Fibroblast of the aortic adventitia (primary cell): ENCODE results near the gene UPK1B. TPM values are rescaled to one million over a fixed set of nuclear protein-coding genes. Genes with fewer than 3 reads are reported as not detected.

Experiments used
- DNase-seq: peaks from one replicate; pipeline ENCODE4 v3.0.0-alpha.2; 2010; ENCODE audit warnings: low read depth
- H3K4me3 ChIP-seq: 2 replicates; pipeline ENCODE4 v1.5.1; 2011; ENCODE audit warnings: low read depth, mild to moderate bottlenecking, control low read depth, low read length, moderate library complexity
- CTCF ChIP-seq: IDR thresholded peaks from 2 replicates; pipeline ENCODE4 v1.5.1; 2011; ENCODE audit warnings: mild to moderate bottlenecking, low read length, control low read depth, inconsistent platforms; ENCODE audit not compliant: insufficient read depth
- total RNA-seq: library from RNA; depleted of rRNA; stranded (reverse); fragments of >200 nt; gene quantifications from 2 replicates; pipeline ENCODE4 v1.2.3, GENCODE V29; 2012; ENCODE audit warnings: low replicate concordance

Gene UPK1B
- total RNA-seq, 1 donor: 0.09 TPM

- H3K4me3 ChIP-seq: no peak overlapping the region
- TF ChIP-seq CTCF: no peak
- no peak for DNase-seq
Measured at GRCh38 chr3:119207512-119207875, 34.1 kb downstream of the UPK1B start.

DNA sequence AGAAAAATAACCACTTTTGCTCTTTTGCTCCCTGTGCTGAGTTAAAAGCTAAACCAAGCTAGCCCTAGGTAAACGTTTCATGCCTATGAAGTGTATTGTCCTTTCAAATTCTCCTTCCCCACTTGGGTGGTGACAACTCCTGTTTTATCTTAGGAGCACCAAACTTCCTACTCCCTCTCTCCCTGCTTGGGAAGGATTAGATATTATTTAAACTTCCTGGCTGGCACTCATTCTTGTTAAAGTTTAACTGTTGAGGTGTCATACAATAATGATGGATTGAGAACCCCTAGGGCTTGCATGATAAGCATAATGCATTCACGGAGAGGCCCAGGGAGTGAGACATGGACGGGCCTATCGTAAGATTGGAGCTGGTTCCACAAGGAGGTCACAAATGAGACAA, 37.8 kb downstream of the UPK1B start:
- no peak for DNase-seq
- no peak for TF ChIP-seq CTCF
- no peak overlapping the region for H3K4me3 ChIP-seq

DNA sequence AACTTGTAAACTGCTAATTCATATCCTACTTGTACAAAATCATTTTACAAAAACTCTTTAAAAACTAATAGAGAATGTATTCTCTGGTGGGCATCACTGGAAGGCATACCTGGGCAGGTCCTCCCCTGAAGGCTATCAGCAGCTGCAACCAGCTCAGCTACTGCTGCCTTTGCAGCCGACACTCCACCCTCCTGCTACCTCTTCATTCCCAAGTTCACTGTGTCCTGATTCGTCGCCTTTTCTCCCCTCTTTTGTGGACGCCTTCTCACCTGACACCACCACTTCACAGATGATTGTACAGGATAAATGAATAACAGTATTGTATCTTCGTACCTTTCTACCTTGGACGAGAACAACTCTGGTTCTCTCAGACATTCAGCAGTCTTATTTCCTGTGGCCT, 38.4 kb downstream of the UPK1B start:
- no peak overlapping the region for H3K4me3 ChIP-seq
- DNase-seq: no peak
- TF ChIP-seq CTCF: no peak

DNA sequence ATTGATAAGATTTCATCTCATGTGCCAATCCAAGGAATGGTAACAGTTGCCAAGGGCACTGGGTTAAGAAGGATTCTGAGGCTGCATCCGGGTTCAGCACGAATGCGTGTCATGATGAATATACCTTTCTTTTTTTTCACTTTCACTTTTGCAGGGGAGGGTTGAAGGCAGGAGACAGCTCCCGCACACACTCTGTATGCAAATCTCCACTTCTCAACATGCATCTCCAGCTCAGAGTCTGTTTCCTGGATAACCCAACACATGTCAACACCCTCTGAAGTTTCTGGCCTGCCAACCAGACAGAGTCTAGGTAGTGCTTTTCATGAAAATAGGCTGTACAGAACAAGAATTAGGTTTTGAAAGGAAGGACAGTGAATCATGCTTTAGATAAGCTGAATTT, 45.7 kb downstream of the UPK1B start:
- DNase-seq: no peak
- H3K4me3 ChIP-seq: no peak overlapping the region

GRCh38 chr3:119220198-119220597, 46.8 kb downstream of the UPK1B start:
- TF ChIP-seq CTCF: no peak
- DNase-seq: no peak
- H3K4me3 ChIP-seq: no peak overlapping the region

More for the DNA sequence above, 45.7 kb downstream of the UPK1B start:
- TF ChIP-seq CTCF: no peak

GRCh38 chr3:119220970-119221667, 47.7 kb downstream of the UPK1B start:
- no peak for DNase-seq
- TF ChIP-seq CTCF: no peak

GRCh38 chr3:119221779-119222320, 48.5 kb downstream of the UPK1B start:
- peak; percentile 42 for DNase-seq
- H3K4me3 ChIP-seq: no peak overlapping the region
- TF ChIP-seq CTCF: no peak

More at GRCh38 chr3:119220970-119221667, 47.7 kb downstream of the UPK1B start:
- no peak overlapping the region for H3K4me3 ChIP-seq
